ENCODE measurements around the gene WDFY2. TPM values are rescaled to one million over a fixed set of nuclear protein-coding genes. Genes with fewer than 3 reads are reported as not detected.

WDFY2 gene
- total RNA-seq, 1 experiment from 2014 or later, result 45.5 TPM

DNA sequence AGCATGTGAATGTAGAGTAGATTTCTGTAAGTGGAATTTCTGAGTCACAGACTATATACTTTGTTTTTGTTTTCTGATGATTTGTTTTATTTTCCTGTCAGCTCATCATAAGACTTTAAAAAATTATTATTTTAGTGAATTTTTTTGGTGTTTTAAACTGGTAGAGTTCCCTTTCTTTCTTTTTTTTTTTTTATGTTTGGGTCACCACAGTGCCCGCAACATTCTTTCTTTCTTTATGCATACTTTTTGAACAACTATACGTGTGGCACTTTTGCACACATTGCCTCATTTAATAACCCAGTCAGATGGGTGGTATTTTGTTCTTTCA lies 46.0 kb downstream of the WDFY2 start:
- no peak for DNase-seq (ENCODE audit: low spot score)
- TF ChIP-seq, protein P1, sequence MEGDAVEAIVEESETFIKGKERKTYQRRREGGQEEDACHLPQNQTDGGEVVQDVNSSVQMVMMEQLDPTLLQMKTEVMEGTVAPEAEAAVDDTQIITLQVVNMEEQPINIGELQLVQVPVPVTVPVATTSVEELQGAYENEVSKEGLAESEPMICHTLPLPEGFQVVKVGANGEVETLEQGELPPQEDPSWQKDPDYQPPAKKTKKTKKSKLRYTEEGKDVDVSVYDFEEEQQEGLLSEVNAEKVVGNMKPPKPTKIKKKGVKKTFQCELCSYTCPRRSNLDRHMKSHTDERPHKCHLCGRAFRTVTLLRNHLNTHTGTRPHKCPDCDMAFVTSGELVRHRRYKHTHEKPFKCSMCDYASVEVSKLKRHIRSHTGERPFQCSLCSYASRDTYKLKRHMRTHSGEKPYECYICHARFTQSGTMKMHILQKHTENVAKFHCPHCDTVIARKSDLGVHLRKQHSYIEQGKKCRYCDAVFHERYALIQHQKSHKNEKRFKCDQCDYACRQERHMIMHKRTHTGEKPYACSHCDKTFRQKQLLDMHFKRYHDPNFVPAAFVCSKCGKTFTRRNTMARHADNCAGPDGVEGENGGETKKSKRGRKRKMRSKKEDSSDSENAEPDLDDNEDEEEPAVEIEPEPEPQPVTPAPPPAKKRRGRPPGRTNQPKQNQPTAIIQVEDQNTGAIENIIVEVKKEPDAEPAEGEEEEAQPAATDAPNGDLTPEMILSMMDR (conservative IDR thresholded peaks at IDR 0.05; ENCODE audit: low read depth, low read length), result no peak
- TF ChIP-seq EZH2 (IDR thresholded peaks at IDR 0.05; ENCODE audit: borderline replicate concordance, low read depth, low read length, poor library complexity, severe bottlenecking), result no peak
- Histone ChIP-seq H3K27me3 (replicated peaks; ENCODE audit: insufficient read depth, low read depth, low read length, poor library complexity) (no peaks in the 10 kb centered on the region), H3K36me3 (ENCODE audit: insufficient read depth, low read length, poor library complexity, severe bottlenecking) (no peaks in the 10 kb centered on the region), H3K27ac (ENCODE audit: low read depth, low read length, poor library complexity, severe bottlenecking) (no peak overlapping the region), H3K4me1 (ENCODE audit: insufficient read depth, low read length, poor library complexity, severe bottlenecking) (peaks cover 66% of the 10 kb centered on the region), H3K9me3 (ENCODE audit: low read depth, low read length, poor library complexity, severe bottlenecking) (no peaks in the 10 kb centered on the region), H3K4me3 (ENCODE audit: low read depth, low read length, poor library complexity, severe bottlenecking) (no peak overlapping the region)
- POLR2A ChIA-PET (ENCODE audit: low non-redundant PET), result no interaction called here
- no TSS peak for BruUV-seq (replicated peaks)
- CTCF ChIA-PET, result no interaction called here
- intact Hi-C loops (cut with micrococcal nuclease; ENCODE audit: unreplicated experiment), result no loop called here

DNA sequence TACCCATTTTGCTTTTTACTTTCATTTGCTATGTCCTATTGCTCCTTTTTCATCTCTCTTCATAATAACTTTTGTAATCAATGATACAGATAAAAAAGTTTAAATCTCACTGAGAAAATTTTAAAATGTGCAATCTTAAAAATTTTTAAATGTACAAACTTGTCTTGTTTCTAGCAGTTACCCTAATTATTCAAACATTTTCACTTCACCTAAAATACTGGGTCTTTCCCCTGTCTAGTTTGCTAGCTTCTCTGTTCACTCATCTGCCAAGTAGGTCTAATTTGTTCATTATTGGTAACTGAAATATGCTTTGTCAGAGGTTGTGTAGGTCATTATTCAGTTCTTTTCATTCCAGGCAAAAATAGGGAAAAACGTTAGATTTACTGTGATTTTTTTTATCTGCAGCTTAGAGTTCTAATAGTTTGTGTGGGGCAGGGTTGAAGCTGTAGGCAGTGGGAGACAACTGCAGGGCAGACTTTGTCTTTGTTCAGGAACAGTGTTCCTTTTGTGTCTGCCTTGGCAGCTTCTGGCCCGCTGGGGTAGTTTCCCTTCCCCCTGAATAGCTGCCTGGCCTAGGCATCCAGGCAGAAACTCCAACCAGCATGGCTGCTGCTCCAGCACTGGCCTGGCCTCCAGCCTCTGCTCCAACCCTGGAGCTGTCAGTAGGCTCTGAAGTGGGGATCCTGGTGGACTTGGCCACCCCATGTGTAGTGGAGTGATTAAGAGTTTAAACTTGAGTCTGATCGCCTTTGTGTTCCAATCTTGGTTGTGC lies 48.5 kb downstream of the WDFY2 start:
- ChIA-PET CTCF (no interaction called here), POLR2A (ENCODE audit: low non-redundant PET) (no interaction called here)
- peaks cover 79% of the 10 kb centered on the region for H3K4me1 ChIP-seq (ENCODE audit: insufficient read depth, low read length, poor library complexity, severe bottlenecking)
- DNase-seq (ENCODE audit: low spot score), result peak; percentile 78
- H3K27me3 ChIP-seq (replicated peaks; ENCODE audit: insufficient read depth, low read depth, low read length, poor library complexity), result no peaks in the 10 kb centered on the region
- H3K9me3 ChIP-seq (ENCODE audit: low read depth, low read length, poor library complexity, severe bottlenecking), result no peaks in the 10 kb centered on the region
- TF ChIP-seq, protein P1 (conservative IDR thresholded peaks at IDR 0.05; ENCODE audit: low read depth, low read length), result no peak
- no peak for TF ChIP-seq EZH2 (IDR thresholded peaks at IDR 0.05; ENCODE audit: borderline replicate concordance, low read depth, low read length, poor library complexity, severe bottlenecking)
- no peaks in the 10 kb centered on the region for H3K36me3 ChIP-seq (ENCODE audit: insufficient read depth, low read length, poor library complexity, severe bottlenecking)
- no peak overlapping the region for H3K4me3 ChIP-seq (ENCODE audit: low read depth, low read length, poor library complexity, severe bottlenecking)
- no TSS peak for BruUV-seq (replicated peaks)
- intact Hi-C loops (cut with micrococcal nuclease; ENCODE audit: unreplicated experiment), result no loop called here
- peak overlapping the region; percentile 79 for H3K27ac ChIP-seq (ENCODE audit: low read depth, low read length, poor library complexity, severe bottlenecking)

DNA sequence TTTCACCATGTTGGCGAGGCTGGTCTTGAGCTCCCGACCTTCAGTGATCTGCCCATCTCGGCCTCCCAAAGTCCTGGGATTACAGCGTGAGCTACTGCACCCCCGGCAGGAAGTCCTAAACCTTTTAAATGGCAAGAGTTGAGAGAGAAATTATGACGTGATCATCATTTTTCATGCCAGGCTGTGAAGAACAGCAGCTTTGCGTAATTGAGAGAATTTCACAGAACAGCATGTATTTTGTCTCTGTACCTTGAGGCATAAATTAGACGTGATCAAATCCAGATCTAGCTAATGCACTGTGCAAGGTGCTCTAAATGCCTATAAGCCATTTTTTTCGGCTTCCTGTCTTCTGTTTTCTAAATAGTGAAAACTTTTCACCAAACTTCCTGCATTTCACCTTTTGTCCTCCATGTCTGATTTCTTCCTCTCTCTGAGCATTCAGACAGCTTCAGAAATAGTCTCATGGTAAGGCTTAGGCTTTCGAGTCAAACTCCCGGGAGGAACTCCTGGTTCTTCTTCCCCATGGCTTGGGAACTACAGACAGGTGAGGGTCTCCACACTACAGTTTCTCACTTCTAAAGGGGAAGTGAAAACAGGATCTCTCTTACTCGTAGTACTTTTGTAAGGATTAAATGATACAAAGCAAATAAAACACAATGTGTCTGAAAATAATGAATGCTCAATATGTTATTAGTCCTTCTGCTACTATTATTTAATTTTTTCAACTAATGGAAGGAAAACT lies 51.0 kb downstream of the WDFY2 start:
- POLR2A ChIA-PET (ENCODE audit: low non-redundant PET), result no interaction called here

More for the DNA sequence above, 51.0 kb downstream of the WDFY2 start:
- Histone ChIP-seq H3K9me3 (ENCODE audit: low read depth, low read length, poor library complexity, severe bottlenecking) (no peaks in the 10 kb centered on the region), H3K27me3 (replicated peaks; ENCODE audit: insufficient read depth, low read depth, low read length, poor library complexity) (no peaks in the 10 kb centered on the region), H3K27ac (ENCODE audit: low read depth, low read length, poor library complexity, severe bottlenecking) (peak overlapping the region; percentile 79), H3K4me3 (ENCODE audit: low read depth, low read length, poor library complexity, severe bottlenecking) (peak overlapping the region; percentile 10), H3K36me3 (ENCODE audit: insufficient read depth, low read length, poor library complexity, severe bottlenecking) (no peaks in the 10 kb centered on the region), H3K4me1 (ENCODE audit: insufficient read depth, low read length, poor library complexity, severe bottlenecking) (peaks cover 86% of the 10 kb centered on the region)
- no TSS peak for BruUV-seq (replicated peaks)
- no peak for TF ChIP-seq EZH2 (IDR thresholded peaks at IDR 0.05; ENCODE audit: borderline replicate concordance, low read depth, low read length, poor library complexity, severe bottlenecking)
- TF ChIP-seq, protein P1 (conservative IDR thresholded peaks at IDR 0.05; ENCODE audit: low read depth, low read length), result no peak
- CTCF ChIA-PET, result no interaction called here
- intact Hi-C loops (cut with micrococcal nuclease; ENCODE audit: unreplicated experiment), result loop anchor here (5.0 kb wide), 1 partner anchor 183 kb away; the partner anchor contains the start of gene INTS6
- DNase-seq (ENCODE audit: low spot score), result peak; percentile 74
